ENCODE data around the gene PPP1R3E. TPM values are rescaled to one million over a fixed set of nuclear protein-coding genes. Genes with fewer than 3 reads are reported as not detected.

PPP1R3E gene
- total RNA-seq, 1 donor from 2014 or later: 19.2 TPM

DNA sequence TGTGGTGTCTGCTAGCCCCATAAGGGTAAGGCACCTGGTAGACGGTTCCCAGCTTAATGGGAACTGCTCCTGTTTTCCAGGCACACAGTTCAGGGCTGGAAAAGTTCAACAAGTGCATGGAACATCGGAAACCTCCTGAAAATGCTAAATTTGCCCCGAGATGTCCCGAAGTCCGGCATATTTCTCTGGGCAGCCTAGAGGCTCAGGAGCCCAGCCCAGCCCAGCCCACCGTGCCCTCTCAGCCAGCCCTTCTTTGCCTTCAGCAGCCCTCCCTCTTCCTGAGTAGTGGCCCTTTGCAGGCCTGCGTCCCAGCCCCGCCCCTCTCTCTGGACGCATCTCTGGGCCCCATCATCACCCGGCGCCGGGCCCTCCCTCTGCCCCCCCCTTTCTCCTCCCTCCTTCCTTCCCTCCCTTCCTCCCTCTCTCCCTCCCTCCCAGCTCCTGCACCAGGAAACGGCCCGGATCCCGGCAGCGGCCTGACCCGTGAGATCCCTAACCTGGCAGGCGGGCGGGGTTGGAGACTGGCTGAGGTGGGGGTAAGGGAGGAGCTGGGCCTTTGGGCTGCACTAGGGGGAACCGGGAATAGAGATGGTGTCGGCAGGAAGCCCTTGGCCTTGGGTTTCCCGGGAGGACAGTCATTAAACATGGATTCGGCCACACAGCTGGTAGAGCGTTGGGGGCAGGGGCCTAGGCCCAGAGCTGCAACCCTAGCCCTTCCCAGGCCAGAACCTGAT is 3.9 kb upstream of the PPP1R3E start, which contains the start of gene BCL2L2:
BCL2L2 (plus strand) TSS at position 422 of the 734 bp plus-strand sequence. CDS start 935 bp downstream, outside the sequence.
- peak; percentile 94 for DNase-seq (ENCODE audit: extremely low spot score, unreplicated experiment)
- H3K4me3 Mint-ChIP-seq (ENCODE audit: unreplicated experiment): peak within 1 kb of the TSS; percentile 98
- no peaks in the 10 kb centered on the region for H3K27me3 Mint-ChIP-seq (ENCODE audit: unreplicated experiment)
- H3K36me3 Mint-ChIP-seq (ENCODE audit: unreplicated experiment): peaks cover 12% of the 10 kb centered on the region
- no peaks in the 10 kb centered on the region for H3K9me3 Mint-ChIP-seq (ENCODE audit: unreplicated experiment)
- H3K4me1 Mint-ChIP-seq (ENCODE audit: unreplicated experiment): peaks cover 43% of the 10 kb centered on the region
- H3K27ac Mint-ChIP-seq (ENCODE audit: unreplicated experiment): peak within 1 kb of the TSS; percentile 95
- no peak for TF ChIP-seq CTCF (IDR thresholded peaks at IDR 0.05)

GRCh38 chr14:23301969-23302289 is 730 bp downstream of the PPP1R3E start:
- TF ChIP-seq CTCF (IDR thresholded peaks at IDR 0.05): no peak
- Mint-ChIP-seq H3K9me3 (ENCODE audit: unreplicated experiment) (no peaks in the 10 kb centered on the region), H3K27me3 (ENCODE audit: unreplicated experiment) (no peaks in the 10 kb centered on the region)

GRCh38 chr14:23301288-23301968 is 1.2 kb downstream of the PPP1R3E start:
- peak; percentile 93 for TF ChIP-seq CTCF (IDR thresholded peaks at IDR 0.05)
- Mint-ChIP-seq H3K4me1 (ENCODE audit: unreplicated experiment) (peaks cover 30% of the 10 kb centered on the region), H3K27ac (ENCODE audit: unreplicated experiment) (peak overlapping the region; percentile 100), H3K36me3 (ENCODE audit: unreplicated experiment) (no peaks in the 10 kb centered on the region), H3K27me3 (ENCODE audit: unreplicated experiment) (no peaks in the 10 kb centered on the region), H3K9me3 (ENCODE audit: unreplicated experiment) (no peaks in the 10 kb centered on the region), H3K4me3 (ENCODE audit: unreplicated experiment) (peak overlapping the region; percentile 94)
- DNase-seq (ENCODE audit: extremely low spot score, unreplicated experiment): peak; percentile 100

More at GRCh38 chr14:23301969-23302289, 730 bp downstream of the PPP1R3E start:
- DNase-seq (ENCODE audit: extremely low spot score, unreplicated experiment): no peak
- Mint-ChIP-seq H3K36me3 (ENCODE audit: unreplicated experiment) (no peaks in the 10 kb centered on the region), H3K27ac (ENCODE audit: unreplicated experiment) (peak overlapping the region; percentile 88), H3K4me3 (ENCODE audit: unreplicated experiment) (peak overlapping the region; percentile 94), H3K4me1 (ENCODE audit: unreplicated experiment) (peaks cover 30% of the 10 kb centered on the region)

DNA sequence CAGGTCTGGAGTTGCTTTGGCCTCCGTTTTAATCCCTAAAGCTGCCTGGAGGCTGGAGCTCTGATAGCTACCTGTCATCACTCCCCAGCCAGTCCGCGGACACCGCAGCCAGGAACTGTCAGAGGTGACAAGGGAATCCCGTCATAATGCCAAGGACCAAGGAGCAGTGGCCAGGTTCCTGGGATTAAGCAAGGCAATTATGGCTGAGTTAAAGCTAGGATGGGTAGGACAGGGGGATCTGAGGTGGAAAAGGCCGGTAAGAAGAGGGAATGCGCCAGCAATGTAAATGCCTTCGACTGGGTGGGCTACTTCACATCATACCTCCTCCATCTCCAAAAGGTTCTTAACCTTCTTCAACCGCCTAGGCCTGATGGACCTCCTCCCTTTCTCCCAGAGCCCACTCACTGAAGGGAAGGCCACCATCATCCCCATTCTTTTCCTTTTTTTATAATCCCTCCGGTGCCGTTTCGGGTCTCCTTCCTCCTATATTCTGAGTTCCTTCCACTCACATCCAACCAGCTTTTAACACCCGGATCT is 1.9 kb downstream of the PPP1R3E start:
- peaks cover 23% of the 10 kb centered on the region for H3K4me1 Mint-ChIP-seq (ENCODE audit: unreplicated experiment)

More for the DNA sequence above, 1.9 kb downstream of the PPP1R3E start:
- no peaks in the 10 kb centered on the region for H3K9me3 Mint-ChIP-seq (ENCODE audit: unreplicated experiment)
- no peak for DNase-seq (ENCODE audit: extremely low spot score, unreplicated experiment)
- TF ChIP-seq CTCF (IDR thresholded peaks at IDR 0.05): no peak
- peak overlapping the region; percentile 100 for H3K27ac Mint-ChIP-seq (ENCODE audit: unreplicated experiment)
- H3K27me3 Mint-ChIP-seq (ENCODE audit: unreplicated experiment): no peaks in the 10 kb centered on the region
- no peaks in the 10 kb centered on the region for H3K36me3 Mint-ChIP-seq (ENCODE audit: unreplicated experiment)
- peak overlapping the region; percentile 90 for H3K4me3 Mint-ChIP-seq (ENCODE audit: unreplicated experiment)

Measured in osteocyte (in vitro differentiated cells).